H1 (cell line): ENCODE data around the gene PIGU. TPM values are rescaled to one million over a fixed set of nuclear protein-coding genes. Genes with fewer than 3 reads are reported as not detected.
"Not testable (repeated sequence)": the region's sequence is repeated elsewhere in the genome, so short reads cannot be mapped to it uniquely, and the experiment has no call there.

Experiments
- CTCF ChIA-PET: fragments of 300-600 bp; sonication (Branson Sonifier 250); formaldehyde crosslinking; loops from one replicate; lab custom pipeline; 2021; ENCODE audit not compliant: partially characterized antibody; lab: Charles Lee
- POLR2A ChIA-PET: fragments of 300-600 bp; sonication (Branson Sonifier 250); formaldehyde crosslinking; loops from one replicate; lab custom pipeline; 2021; ENCODE audit warnings: inconsistent platforms; ENCODE audit not compliant: partially characterized antibody; lab: Charles Lee
- DNase-seq, 2 experiments: peaks; one replicate each; pipeline versions ENCODE4 v3.0.0 to v3.0.0-alpha.2; 2010 to 2022; ENCODE audit warnings: low spot score in 2 of 2, low read depth in 1 of 2, mixed read lengths in 1 of 2
- FAIRE-seq: peaks from 2 replicates; lab custom pipeline; 2011; peaks lifted over from hg19 to GRCh38; lab: Jason Lieb, UNC
- H2AFZ ChIP-seq: 2 replicates; pipeline ENCODE4 v1.8.1; 2012; ENCODE audit warnings: low read length, inconsistent platforms
- H2AK5ac ChIP-seq: 2 replicates; pipeline ENCODE4 v1.6.1; 2013; ENCODE audit warnings: low read depth, low read length
- H2BK120ac ChIP-seq: replicated peaks from 2 replicates; pipeline ENCODE3; 2013; ENCODE audit warnings: low read depth, low read length, inconsistent platforms
- H2BK12ac ChIP-seq: 2 replicates; pipeline ENCODE4 v1.6.1; 2013; ENCODE audit warnings: low read depth, low read length
- H2BK15ac ChIP-seq: 2 replicates; pipeline ENCODE4 v1.6.1; 2013; ENCODE audit warnings: low read length
- H2BK20ac ChIP-seq: 2 replicates; pipeline ENCODE4 v1.6.1; 2013; ENCODE audit warnings: low read length
- H2BK5ac ChIP-seq: 2 replicates; pipeline ENCODE4 v1.6.1; 2013; ENCODE audit warnings: low read depth, low read length
- H3K14ac ChIP-seq: 2 replicates; pipeline ENCODE4 v1.6.1; 2013; ENCODE audit warnings: inconsistent platforms; ENCODE audit not compliant: insufficient read length
- H3K18ac ChIP-seq: 2 replicates; pipeline ENCODE4 v1.6.1; 2013; ENCODE audit warnings: low read length; ENCODE audit errors: extremely low read depth
- H3K23ac ChIP-seq: 2 replicates; pipeline ENCODE4 v1.6.1; 2013; ENCODE audit warnings: inconsistent platforms; ENCODE audit not compliant: insufficient read length
- H3K23me2 ChIP-seq: 2 replicates; pipeline ENCODE4 v1.6.1; 2013; ENCODE audit warnings: low read depth, low read length
- H3K27ac ChIP-seq: 2 replicates; pipeline ENCODE4 v1.6.1; 2011; ENCODE audit warnings: low read depth, low read length, inconsistent platforms
- H3K27me3 ChIP-seq, 4 experiments: replicated peaks in 1 of 4; 1 replicate in 1 of 4; 2 replicates in 3 of 4; pipeline versions ENCODE4 v1.6.1 to v1.8.1; 2011 to 2013; ENCODE audit warnings: low read length in 3 of 4, mild to moderate bottlenecking in 3 of 4, inconsistent platforms in 2 of 4, mixed read lengths in 2 of 4, moderate library complexity in 1 of 4; ENCODE audit not compliant: control insufficient read depth in 3 of 4, insufficient read depth in 3 of 4; ENCODE audit errors: extremely low read depth in 1 of 4
- H3K36me3 ChIP-seq, 4 experiments: 2 replicates each; pipeline versions ENCODE4 v1.6.1 to v1.8.1; 2011 to 2013; ENCODE audit warnings: mild to moderate bottlenecking in 4 of 4, low read length in 3 of 4, moderate library complexity in 2 of 4, control low read depth in 1 of 4, inconsistent platforms in 1 of 4; ENCODE audit not compliant: insufficient read depth in 4 of 4, control insufficient read depth in 2 of 4
- H3K4ac ChIP-seq: replicated peaks from 2 replicates; pipeline ENCODE3; 2013; ENCODE audit warnings: low read length, low read depth, mixed read lengths, inconsistent platforms; ENCODE audit not compliant: insufficient read length
- H3K4me1 ChIP-seq, 4 experiments: replicated peaks in 1 of 4; 1 replicate in 1 of 4; 2 replicates in 3 of 4; pipeline versions ENCODE4 v1.6.1 to v1.8.1; 2011 to 2013; ENCODE audit warnings: low read length in 3 of 4, inconsistent platforms in 2 of 4, mixed read lengths in 1 of 4; ENCODE audit not compliant: insufficient read depth in 4 of 4, control insufficient read depth in 3 of 4
- H3K4me2 ChIP-seq, 2 experiments: 2 replicates each; pipeline versions ENCODE4 v1.6.1 to v1.8.1; 2011 to 2013; ENCODE audit warnings: low read depth in 2 of 2, low read length in 2 of 2, control low read depth in 1 of 2, inconsistent platforms in 1 of 2, mild to moderate bottlenecking in 1 of 2; ENCODE audit not compliant: insufficient read depth in 1 of 2
- H3K4me3 ChIP-seq, 4 experiments: fragments of 200-600, 300-600 bp in 1 of 4; sonication (generic), shearing (Covaris generic), sonication (Bioruptor Twin) in 1 of 4; 2 replicates each; pipeline versions ENCODE4 v1.5.1 to v1.8.1; 2011 to 2016; ENCODE audit warnings: low read length in 4 of 4, low read depth in 3 of 4, control low read depth in 2 of 4, inconsistent platforms in 2 of 4, mild to moderate bottlenecking in 2 of 4, mixed read lengths in 1 of 4, moderate library complexity in 1 of 4; ENCODE audit not compliant: insufficient read depth in 2 of 4; ENCODE audit errors: extremely low read depth in 1 of 4
- H3K56ac ChIP-seq: replicated peaks from 2 replicates; pipeline ENCODE3; 2013; ENCODE audit warnings: low read depth, mild to moderate bottlenecking, mixed read lengths, low read length, inconsistent platforms; ENCODE audit not compliant: insufficient read length
- H3K79me1 ChIP-seq: 2 replicates; pipeline ENCODE4 v1.6.1; 2013; ENCODE audit warnings: low read depth, low read length, control low read depth
- H3K79me2 ChIP-seq, 2 experiments: 2 replicates each; pipeline versions ENCODE4 v1.6.1 to v1.8.1; 2012 to 2013; ENCODE audit warnings: low read length in 2 of 2, mild to moderate bottlenecking in 2 of 2, inconsistent platforms in 1 of 2; ENCODE audit not compliant: insufficient read depth in 2 of 2, control insufficient read depth in 1 of 2
- H3K9ac ChIP-seq, 4 experiments: replicated peaks in 1 of 4; 1 replicate in 1 of 4; 2 replicates in 3 of 4; pipeline versions ENCODE4 v1.6.1 to v1.8.1; 2011 to 2013; ENCODE audit warnings: low read depth in 3 of 4, low read length in 3 of 4, control low read depth in 2 of 4, mild to moderate bottlenecking in 2 of 4, moderate library complexity in 2 of 4, inconsistent platforms in 1 of 4; ENCODE audit errors: extremely low read depth in 1 of 4
- H3K9me3 ChIP-seq, 2 experiments: 2 replicates each; pipeline versions ENCODE4 v1.6.1 to v1.8.1; 2012 to 2013; ENCODE audit warnings: mild to moderate bottlenecking in 2 of 2, moderate library complexity in 2 of 2, control low read depth in 1 of 2, inconsistent platforms in 1 of 2, low read depth in 1 of 2, low read length in 1 of 2, mixed read lengths in 1 of 2; ENCODE audit not compliant: insufficient read depth in 2 of 2
- H4K20me1 ChIP-seq, 2 experiments: replicated peaks in 1 of 2; 2 replicates each; pipeline versions ENCODE3 to v1.8.1; 2011 to 2013; ENCODE audit warnings: inconsistent platforms in 2 of 2, low read length in 2 of 2, mild to moderate bottlenecking in 1 of 2; ENCODE audit not compliant: insufficient read depth in 2 of 2, control insufficient read depth in 1 of 2
- H4K5ac ChIP-seq: 2 replicates; pipeline ENCODE4 v1.6.1; 2013; ENCODE audit warnings: low read length, low read depth, mixed read lengths, inconsistent platforms; ENCODE audit not compliant: insufficient read length
- H4K8ac ChIP-seq: 2 replicates; pipeline ENCODE4 v1.8.0; 2013; ENCODE audit warnings: mild to moderate bottlenecking, moderate library complexity, low read length, inconsistent platforms; ENCODE audit not compliant: insufficient read depth; ENCODE audit errors: extremely low read depth
- H4K91ac ChIP-seq: replicated peaks from 2 replicates; pipeline ENCODE3; 2013; ENCODE audit warnings: low read length, mixed read lengths, inconsistent platforms; ENCODE audit not compliant: insufficient read length
- WGBS, 2 experiments: shearing (Covaris generic) in 1 of 2; methylation state at CpG; one replicate each; pipeline versions ENCODE4 v1.1.6 to v1.1.7; 2013 to 2015; ENCODE audit warnings: low lambda C conversion rate in 2 of 2, mixed read lengths in 2 of 2, inconsistent platforms in 1 of 2, low coverage in 1 of 2, missing lambda C conversion rate in 1 of 2; ENCODE audit not compliant: insufficient replicate concordance in 2 of 2, insufficient coverage in 1 of 2, insufficient read length in 1 of 2; ENCODE audit errors: extremely low coverage in 1 of 2, missing lambda C conversion rate in 1 of 2; 5-methylcytosine and 5-hydroxymethylcytosine counted together
- polyA plus RNA-seq, 7 experiments: library from polyadenylated mRNA; depleted of rRNA in 3 of 7; stranded (reverse) in 5 of 7; unstranded in 2 of 7; fragments of >200 nt in 5 of 7; fragments of 200-250 nt in 2 of 7; gene quantifications; 1 replicate in 5 of 7; 2 replicates in 1 of 7; 4 replicates in 1 of 7; pipeline versions ENCODE4 v1.2.1 to v1.2.3, GENCODE V29; 2011 to 2013; ENCODE audit warnings: missing spikeins in 2 of 7, mixed read lengths in 2 of 7
- total RNA-seq: library from RNA; stranded (reverse); fragmentation: NEBNext Ultra II Directional; extraction: Animal tissue kit (Norgen Biotek cat#: 25700); gene quantifications from 2 replicates; pipeline ENCODE4 v1.2.1, GENCODE V29; 2021

PIGU gene
- total and polyA plus RNA-seq, 2 of the 8 experiments (the other 6 are each of a cell fraction or from before 2014, with no cell fraction given), result 28.3 to 117 TPM

- not testable (repeated sequence) for H2BK5ac ChIP-seq, H2AK5ac ChIP-seq, H4K8ac ChIP-seq, H3K36me3 ChIP-seq, H2BK15ac ChIP-seq, H2BK20ac ChIP-seq, H4K5ac ChIP-seq, H2BK12ac ChIP-seq, H3K27ac ChIP-seq, H4K20me1 ChIP-seq, H3K14ac ChIP-seq, H3K4me1 ChIP-seq, H3K18ac ChIP-seq, H3K23ac ChIP-seq, H3K27me3 ChIP-seq, H3K4ac ChIP-seq, H3K79me1 ChIP-seq, H3K23me2 ChIP-seq, H3K56ac ChIP-seq, H3K4me3 ChIP-seq, H2BK120ac ChIP-seq, FAIRE-seq, H4K91ac ChIP-seq, H2AFZ ChIP-seq, H3K9ac ChIP-seq, H3K4me2 ChIP-seq, H3K9me3 ChIP-seq
- H3K79me2 ChIP-seq, result peaks cover 0 to 24% of the 10 kb centered on the region in 2 experiments; a peak in 3 of 4 replicates
- ChIA-PET POLR2A (interaction anchor here (1.1 to 3.3 kb wide), 4 partner anchors 9 to 212 kb away, joined by 3 to 15 read pairs (median 6); partner anchors contain the start of gene AHCY), CTCF (interaction anchor here (1.1 to 4.3 kb wide), 2 partner anchors 9 to 24 kb away, joined by 3 to 16 read pairs; no protein-coding TSS in a partner anchor)
- peak in 1 of 2 experiments; percentile 33 for DNase-seq
- 90% methylated on average over 17 of the region's 17 CpGs; no CpG with 5 or more reads in 1 of the 2 experiments for WGBS, 2 experiments
Observed at GRCh38 chr20:34514034-34514433, 162.9 kb downstream of the PIGU start.
